NOMO-1 treated with dmso at 0.1 percent for 144 hours (cell line): Measurements from ENCODE around the gene TBC1D12.
"Not testable (repeated sequence)": the region's sequence is repeated elsewhere in the genome, so short reads cannot be mapped to it uniquely, and the experiment has no call there.

Source experiments
- DNase-seq: peaks from one replicate; lab custom pipeline; 2025; ENCODE audit not compliant: unreplicated experiment; lab: John Stamatoyannopoulos, UW

The TBC1D12 gene

GRCh38 chr10:94450782-94451181, 48.4 kb downstream of the TBC1D12 start:
- no peak for DNase-seq

DNA sequence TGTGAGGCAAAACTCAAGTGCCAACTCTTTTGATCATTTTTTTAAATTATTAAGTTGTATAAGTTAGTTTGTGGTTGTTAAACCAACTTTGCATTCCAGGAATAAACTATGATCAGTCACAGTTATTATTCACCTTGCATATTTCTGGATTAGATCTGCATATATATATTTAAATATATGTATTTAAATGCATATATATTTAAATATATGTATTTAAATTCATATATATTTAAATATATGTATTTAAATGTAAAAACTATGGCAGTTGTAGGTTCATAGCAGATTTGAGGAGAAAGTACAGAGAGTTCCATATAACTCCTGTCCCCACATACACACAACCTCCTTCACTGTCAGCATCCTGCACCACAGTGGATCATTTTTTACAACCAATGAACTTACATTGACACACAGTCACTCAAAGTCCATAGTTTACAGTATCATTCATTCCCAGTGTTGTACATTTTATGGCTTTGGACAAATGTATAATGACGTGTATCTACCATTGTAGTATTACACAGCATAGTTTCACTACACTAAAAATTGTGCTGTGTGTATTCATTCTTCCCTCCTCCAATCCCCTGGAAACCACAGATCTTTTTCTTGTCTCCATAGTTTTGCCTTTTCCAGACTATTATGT, 49.7 kb downstream of the TBC1D12 start:
- DNase-seq = no peak

- DNase-seq = no peak
Observed at GRCh38 chr10:94456942-94457341, 54.6 kb downstream of the TBC1D12 start.

DNA sequence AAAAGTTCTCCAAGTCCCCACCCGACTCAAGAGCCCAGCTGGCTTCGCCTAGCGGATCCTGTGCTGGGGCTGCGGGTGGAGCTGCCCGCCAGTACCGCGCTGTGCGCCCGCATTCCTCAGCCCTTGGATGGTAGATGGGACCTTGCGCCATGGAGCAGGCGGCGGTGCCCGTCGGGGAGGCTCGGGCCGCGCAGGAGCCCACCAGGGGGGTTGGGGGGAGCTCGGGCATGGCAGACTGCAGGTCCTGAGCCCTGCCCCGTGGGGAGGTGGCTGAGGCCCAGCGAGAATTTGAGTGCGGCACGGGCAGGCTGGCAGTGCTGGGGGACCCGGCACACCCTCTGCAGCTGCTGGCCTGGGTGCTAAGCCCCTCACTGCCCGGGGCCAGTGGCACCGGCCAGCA, 57.0 kb downstream of the TBC1D12 start:
- no peak for DNase-seq

DNA sequence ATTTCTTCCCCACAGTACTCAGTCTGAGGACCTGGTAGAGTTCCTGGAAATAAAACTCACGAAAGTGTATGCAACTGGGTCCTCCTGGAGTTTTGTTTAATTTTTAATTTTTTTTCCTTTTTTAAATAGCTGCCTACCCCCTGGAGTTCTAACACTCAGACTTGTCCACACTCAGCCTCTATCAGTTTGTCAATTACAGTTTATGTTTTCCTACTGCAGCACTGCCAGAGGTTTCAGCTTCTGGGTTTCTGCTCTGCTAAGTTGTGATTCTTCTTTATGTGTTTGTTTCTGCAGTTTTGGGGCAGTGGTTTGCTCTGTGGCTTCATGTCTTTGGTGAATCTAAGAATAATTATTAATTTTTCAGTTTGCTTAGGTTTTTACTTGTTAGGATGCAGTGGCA, 59.2 kb downstream of the TBC1D12 start:
- no peak for DNase-seq

GRCh38 chr10:94462130-94462529, 59.8 kb downstream of the TBC1D12 start:
- DNase-seq = no peak

DNA sequence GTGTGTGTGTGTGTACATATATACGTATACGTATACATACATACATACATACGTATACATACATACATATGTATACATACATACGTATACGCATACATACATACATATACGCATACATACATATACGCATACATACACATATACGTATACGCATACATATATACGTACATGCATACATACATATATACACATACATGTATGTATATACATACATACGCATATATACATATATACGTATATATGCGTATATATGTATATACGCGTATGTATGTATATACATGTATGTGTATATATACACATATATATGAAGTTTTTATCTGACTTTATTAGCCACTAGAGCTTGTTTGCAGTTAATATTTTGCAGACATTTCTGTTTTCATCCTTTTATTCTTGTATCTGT, 63.3 kb downstream of the TBC1D12 start:
- DNase-seq = no peak

GRCh38 chr10:94481410-94481809, 79.1 kb downstream of the TBC1D12 start:
- no peak for DNase-seq

DNA sequence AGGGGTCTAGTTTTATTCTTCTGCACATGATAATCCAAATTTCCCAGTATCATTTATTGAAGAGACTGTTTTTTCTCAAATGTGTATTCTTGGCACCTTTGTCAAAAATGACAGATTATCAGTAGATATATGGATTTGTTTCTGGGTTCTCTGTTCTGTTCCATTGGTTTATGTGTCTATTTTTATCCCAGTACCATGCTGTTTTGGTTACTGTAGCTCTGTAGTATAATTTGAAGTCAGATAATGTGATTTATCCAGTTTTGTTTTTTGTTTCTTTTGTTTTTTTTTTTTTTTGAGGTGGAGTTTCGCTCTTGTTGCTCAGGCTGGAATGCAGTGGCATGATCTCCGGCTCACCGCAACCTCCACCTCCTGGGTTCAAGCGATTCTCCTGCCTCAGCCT, 81.6 kb downstream of the TBC1D12 start:
- DNase-seq = no peak

GRCh38 chr10:94485094-94485493, 82.8 kb downstream of the TBC1D12 start:
- no peak for DNase-seq

GRCh38 chr10:94487575-94487974, 85.2 kb downstream of the TBC1D12 start:
- DNase-seq = no peak

DNA sequence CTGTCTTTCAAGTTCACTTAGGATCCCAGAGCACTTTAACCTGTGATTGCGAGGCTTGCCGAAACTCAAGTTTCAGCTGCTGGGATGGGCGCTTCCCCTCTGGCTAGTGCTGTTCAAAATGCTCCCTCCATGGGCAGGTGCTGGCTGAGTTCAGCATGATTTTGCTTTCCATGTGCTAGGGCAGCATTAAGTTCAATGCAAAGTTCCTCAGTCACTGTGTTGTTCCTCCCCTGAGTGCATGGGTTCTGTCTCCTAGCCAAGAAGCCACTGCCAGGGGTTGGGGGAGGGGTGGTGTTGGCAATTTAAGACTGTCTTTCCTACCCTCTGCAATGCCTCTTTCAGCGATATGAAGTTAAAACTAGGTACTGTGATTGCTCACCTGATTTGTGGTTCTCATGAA, 86.8 kb downstream of the TBC1D12 start:
- no peak for DNase-seq

DNA sequence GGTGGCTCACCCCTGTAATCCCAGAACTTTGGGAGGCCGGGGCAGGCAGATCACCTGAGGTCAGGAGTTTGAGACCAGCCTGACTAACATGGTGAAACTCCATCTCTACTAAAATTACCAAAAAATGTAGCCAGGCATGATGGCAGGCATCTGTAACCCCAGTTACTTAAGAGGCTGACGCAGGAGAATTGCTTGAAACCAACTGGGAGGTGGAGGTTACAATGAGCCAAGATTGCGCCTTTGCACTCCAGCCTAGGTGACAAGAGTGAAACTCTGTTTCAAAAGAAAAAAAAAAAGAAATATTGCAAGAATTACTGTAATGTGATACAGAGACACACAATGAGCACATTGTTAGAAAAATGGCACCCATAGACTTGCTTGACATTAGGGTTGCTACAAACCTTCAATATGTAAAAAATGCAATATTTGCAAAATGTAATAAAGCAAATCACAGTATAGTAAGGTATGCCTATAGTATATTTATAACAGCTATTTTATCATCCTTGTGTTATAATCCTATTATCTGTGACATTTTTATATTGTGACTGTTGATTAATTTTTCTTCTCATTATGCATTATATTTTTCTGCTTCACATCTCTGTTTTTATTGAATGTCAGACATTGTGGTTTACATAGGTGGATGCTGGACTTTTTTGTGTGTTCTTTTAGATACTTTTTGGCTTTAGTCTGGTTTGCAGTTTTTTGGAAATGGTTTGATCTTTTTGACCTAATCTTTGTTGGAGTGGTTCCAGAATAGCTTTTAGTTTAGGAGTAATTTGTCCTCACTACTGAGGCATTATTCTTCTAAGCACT, 87.8 kb downstream of the TBC1D12 start:
- DNase-seq = no peak

GRCh38 chr10:94490789-94491039, 88.4 kb downstream of the TBC1D12 start:
- DNase-seq = no peak

- no peak for DNase-seq
Observed at GRCh38 chr10:94493463-94493862, 91.1 kb downstream of the TBC1D12 start.

DNA sequence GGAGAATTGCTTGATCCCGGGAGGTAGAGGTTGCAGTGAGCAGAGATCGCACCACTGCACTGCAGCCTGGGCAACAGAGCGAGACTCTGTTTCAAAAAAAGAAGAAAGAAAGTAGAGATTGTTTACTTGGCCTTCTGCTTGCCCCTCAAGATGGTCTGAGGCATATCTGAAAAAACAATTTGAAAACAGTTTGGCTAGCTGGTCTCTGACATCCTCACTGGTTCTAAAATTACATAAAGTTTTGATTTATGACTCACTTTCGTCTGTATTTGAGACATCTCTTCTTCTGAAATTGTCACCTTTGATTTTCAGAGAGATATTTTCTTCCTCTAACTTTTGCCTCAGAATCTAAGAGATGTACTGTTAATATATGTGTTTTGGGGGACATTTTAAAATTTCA, 93.7 kb downstream of the TBC1D12 start:
- DNase-seq = no peak

GRCh38 chr10:94496646-94497045, 94.3 kb downstream of the TBC1D12 start:
- DNase-seq = no peak

GRCh38 chr10:94500063-94500462, 97.7 kb downstream of the TBC1D12 start:
- DNase-seq = no peak

- DNase-seq = no peak
Observed at GRCh38 chr10:94521276-94522250, 119.2 kb downstream of the TBC1D12 start.

- DNase-seq = no peak
Observed at GRCh38 chr10:94524146-94524545, 121.8 kb downstream of the TBC1D12 start.

GRCh38 chr10:94524711-94525110, 122.4 kb downstream of the TBC1D12 start:
- DNase-seq = no peak

DNA sequence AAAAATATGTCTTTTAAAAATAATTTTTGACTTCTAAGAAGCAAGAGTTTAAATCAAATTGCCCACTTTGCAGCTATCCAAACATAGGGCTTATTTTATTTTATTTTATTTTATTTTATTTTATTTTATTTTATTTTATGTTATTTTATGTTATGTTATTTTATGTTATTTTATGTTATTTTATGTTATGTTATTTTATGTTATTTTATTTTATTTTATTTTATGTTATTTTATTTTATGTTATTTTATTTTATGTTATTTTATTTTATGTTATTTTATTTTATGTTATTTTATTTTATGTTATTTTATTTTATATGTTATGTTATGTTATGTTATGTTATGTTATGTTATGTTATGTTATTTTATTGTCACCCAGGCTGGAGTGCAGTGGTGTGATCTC, 129.2 kb downstream of the TBC1D12 start:
- not testable (repeated sequence) for DNase-seq
